Bronchial epithelial cell (primary cell): Measurements from ENCODE around the gene ADSS1. TPM values are rescaled to one million over a fixed set of nuclear protein-coding genes. Genes with fewer than 3 reads are reported as not detected.

ENCODE experiments used
- DNase-seq: peaks from one replicate; pipeline ENCODE4 v3.0.0-alpha.2; 2010; ENCODE audit warnings: low read depth
- FAIRE-seq: peaks from 2 replicates; lab custom pipeline; 2011; peaks lifted over from hg19 to GRCh38; lab: Jason Lieb, UNC
- H3K27me3 ChIP-seq: 2 replicates; pipeline ENCODE4 v1.5.1; 2011; ENCODE audit warnings: low read length; ENCODE audit not compliant: control insufficient read depth, insufficient read depth
- H3K36me3 ChIP-seq: 2 replicates; pipeline ENCODE4 v1.5.1; 2011; ENCODE audit warnings: low read length; ENCODE audit not compliant: control insufficient read depth, insufficient read depth
- H3K4me3 ChIP-seq: 2 replicates; pipeline ENCODE4 v1.5.1; 2011; ENCODE audit warnings: mild to moderate bottlenecking, low read depth, low read length, control low read depth
- CTCF ChIP-seq: IDR thresholded peaks from 2 replicates; pipeline ENCODE4 v1.5.1; 2011; ENCODE audit warnings: mild to moderate bottlenecking, moderate library complexity, low read length, control low read depth, inconsistent platforms; ENCODE audit not compliant: insufficient read depth, severe bottlenecking
- total RNA-seq: library from RNA; depleted of rRNA; stranded (reverse); fragments of >200 nt; gene quantifications from 2 replicates; pipeline ENCODE4 v1.2.1, GENCODE V29; 2014

The ADSS1 gene
- total RNA-seq, 1 donor from 2014 or later = 18.2 TPM

DNA sequence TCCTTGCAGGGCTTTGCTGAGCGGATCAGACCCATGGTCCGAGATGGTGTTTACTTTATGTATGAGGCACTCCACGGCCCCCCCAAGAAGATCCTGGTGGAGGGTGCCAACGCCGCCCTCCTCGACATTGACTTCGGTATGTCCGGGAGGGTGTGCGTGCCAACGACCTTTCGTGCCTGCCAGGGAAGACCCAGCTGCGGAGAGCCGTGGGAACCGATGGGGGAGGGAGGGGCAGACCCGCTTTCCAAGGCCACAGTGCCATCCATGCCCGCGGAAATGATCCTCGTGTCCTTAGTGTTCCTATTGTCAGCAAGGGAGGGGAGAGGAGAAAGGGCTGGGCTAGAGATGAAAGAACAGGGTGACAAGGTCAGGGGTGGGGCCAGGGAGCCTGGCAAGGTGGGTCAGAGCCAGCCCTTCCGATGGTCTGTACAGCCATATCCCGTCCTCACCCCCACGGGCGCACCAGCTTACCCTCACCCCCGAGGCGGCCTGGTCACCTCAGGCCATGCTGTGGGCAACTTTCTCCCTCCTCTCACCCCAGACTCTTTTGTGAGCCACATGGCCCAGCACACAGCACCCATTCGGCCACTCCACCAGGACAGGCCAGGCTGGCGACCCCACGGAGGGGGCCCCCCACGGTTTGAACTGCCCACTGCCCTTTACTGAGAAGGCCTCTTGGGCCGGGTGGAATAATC lies 17.2 kb downstream of the ADSS1 start:
- DNase-seq (no peak), FAIRE-seq (no peak)
- no peaks in the 10 kb centered on the region for H3K27me3 ChIP-seq
- no peak overlapping the region for H3K4me3 ChIP-seq
- TF ChIP-seq CTCF = no peak
- H3K36me3 ChIP-seq = peaks cover 31% of the 10 kb centered on the region

GRCh38 chr14:104741803-104742251 lies 17.8 kb downstream of the ADSS1 start:
- DNase-seq (no peak), FAIRE-seq (no peak)
- H3K27me3 ChIP-seq = no peaks in the 10 kb centered on the region
- peaks cover 30% of the 10 kb centered on the region for H3K36me3 ChIP-seq
- TF ChIP-seq CTCF = no peak
- H3K4me3 ChIP-seq = no peak overlapping the region

- Histone ChIP-seq H3K4me3 (no peak overlapping the region), H3K36me3 (peaks cover 28% of the 10 kb centered on the region), H3K27me3 (no peaks in the 10 kb centered on the region)
- FAIRE-seq = no peak
- no peak for DNase-seq
- TF ChIP-seq CTCF = no peak
Measured at GRCh38 chr14:104742586-104743455, 18.8 kb downstream of the ADSS1 start.

GRCh38 chr14:104743461-104744380 lies 19.7 kb downstream of the ADSS1 start:
- Histone ChIP-seq H3K27me3 (no peaks in the 10 kb centered on the region), H3K36me3 (peaks cover 23% of the 10 kb centered on the region), H3K4me3 (no peak overlapping the region)
- no peak for TF ChIP-seq CTCF
- DNase-seq (peak; percentile 73), FAIRE-seq (no peak)

DNA sequence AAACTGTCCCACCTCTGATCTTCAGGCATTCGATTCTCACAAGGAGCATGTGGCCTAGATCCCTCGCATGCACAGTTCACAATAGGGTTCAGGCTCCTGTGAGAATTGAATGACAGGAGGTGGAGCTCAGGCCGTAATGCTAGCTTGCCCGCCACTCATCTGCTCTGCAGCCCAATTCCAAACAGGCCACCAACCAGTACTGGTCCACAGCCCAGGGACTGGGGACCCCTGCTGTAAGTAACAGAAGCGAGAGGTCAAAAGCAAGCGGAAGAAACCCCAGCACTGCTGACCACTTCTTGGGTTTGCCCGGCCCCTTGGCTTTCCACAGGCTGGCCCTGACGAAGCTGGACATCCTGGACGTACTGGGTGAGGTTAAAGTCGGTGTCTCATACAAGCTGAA lies 20.5 kb downstream of the ADSS1 start:
- FAIRE-seq = no peak
- Histone ChIP-seq H3K4me3 (no peak overlapping the region), H3K27me3 (no peaks in the 10 kb centered on the region), H3K36me3 (peaks cover 20% of the 10 kb centered on the region)
- no peak for TF ChIP-seq CTCF
- no peak for DNase-seq
